Activated CD8-positive, alpha-beta memory T cell treated with anti-CD3 and anti-CD28 coated beads, Interleukin-2, amount 50 U/mL, for 1 hour (primary cell): Measurements from ENCODE around the gene U2SURP.

ENCODE experiments used
- DNase-seq: peaks from one replicate; pipeline ENCODE4 v3.0.0-alpha.2; 2020; ENCODE audit errors: extremely low read depth

Gene U2SURP

DNA sequence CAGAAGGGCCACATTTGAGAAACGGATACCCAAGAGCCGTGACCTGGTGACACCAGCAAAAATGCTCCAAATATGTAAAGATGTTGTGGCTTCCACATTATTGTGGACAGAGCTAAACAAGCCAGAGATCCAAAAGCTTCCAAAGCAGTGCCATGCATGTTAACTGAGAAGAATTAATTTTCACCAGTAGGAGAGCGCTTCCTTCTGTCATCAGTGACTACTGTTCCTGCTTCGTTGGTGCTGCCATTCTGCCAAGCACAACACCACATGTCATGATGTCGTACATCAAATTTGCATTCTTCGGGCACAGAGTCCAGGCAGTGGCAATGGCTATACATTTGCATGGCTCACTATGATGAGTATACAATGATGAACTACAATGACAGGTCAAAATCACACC is 99.1 kb downstream of the U2SURP start:
- DNase-seq: no peak

DNA sequence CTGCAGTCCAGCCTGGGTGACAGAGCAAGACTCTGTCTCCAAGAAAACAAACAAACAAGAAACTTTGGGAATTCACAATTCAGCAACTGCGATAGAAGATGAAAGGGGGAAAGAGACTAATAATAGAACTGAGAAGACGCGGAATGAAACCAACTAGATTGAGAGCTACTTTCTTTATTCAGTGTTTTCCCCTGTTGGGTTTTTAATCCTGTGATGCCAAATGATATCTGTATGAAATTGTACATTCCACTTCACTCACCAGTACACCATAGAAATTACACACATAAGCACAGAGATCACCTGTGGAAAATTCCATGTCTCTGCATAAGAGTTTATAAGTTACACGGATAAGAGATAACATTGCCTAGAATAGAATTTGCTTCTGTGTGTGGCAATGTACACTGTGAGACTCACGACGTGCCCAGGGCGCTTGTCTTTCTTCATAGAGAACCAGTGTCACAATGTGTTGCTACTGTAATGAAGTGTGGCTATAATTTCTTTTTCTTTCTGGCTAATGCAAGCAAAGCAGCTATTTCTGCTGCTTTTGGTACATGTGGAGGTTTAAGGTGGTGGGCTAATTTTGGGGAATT is 100.5 kb downstream of the U2SURP start:
- no peak for DNase-seq

GRCh38 chr3:143103652-143104051 is 102.3 kb downstream of the U2SURP start:
- no peak for DNase-seq

DNA sequence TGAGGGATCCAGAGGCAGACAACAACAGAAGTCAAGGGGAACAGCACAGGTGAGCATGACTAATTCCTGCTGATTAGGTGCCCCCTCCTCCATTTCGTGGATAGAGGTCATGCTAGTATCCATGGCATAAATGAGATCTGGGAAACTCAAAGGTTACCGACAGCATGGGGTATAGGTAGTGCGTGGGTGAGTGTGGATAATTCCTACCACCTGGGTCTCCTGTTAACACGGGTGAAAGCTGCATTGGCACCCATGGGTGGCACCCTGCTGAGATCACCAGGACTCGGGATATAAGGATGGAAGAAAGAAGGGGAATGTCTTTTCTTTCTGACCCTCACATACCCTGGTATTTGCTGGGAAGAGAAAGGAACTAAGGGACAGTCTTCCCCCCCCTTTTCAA is 103.8 kb downstream of the U2SURP start:
- no peak for DNase-seq

- DNase-seq: no peak
These were observed 108.5 kb downstream of the U2SURP start for GRCh38 chr3:143109861-143110260.
